H1 (cell line): ENCODE results near the gene TEAD4. TPM values are rescaled to one million over a fixed set of nuclear protein-coding genes. Genes with fewer than 3 reads are reported as not detected.

Source experiments
- CTCF ChIA-PET: fragments of 300-600 bp; sonication (Branson Sonifier 250); formaldehyde crosslinking; loops from one replicate; lab custom pipeline; 2021; ENCODE audit not compliant: partially characterized antibody; lab: Charles Lee
- POLR2A ChIA-PET: fragments of 300-600 bp; sonication (Branson Sonifier 250); formaldehyde crosslinking; loops from one replicate; lab custom pipeline; 2021; ENCODE audit warnings: inconsistent platforms; ENCODE audit not compliant: partially characterized antibody; lab: Charles Lee
- DNase-seq, 2 experiments: peaks; one replicate each; pipeline versions ENCODE4 v3.0.0 to v3.0.0-alpha.2; 2010 to 2022; ENCODE audit warnings: low spot score in 2 of 2, low read depth in 1 of 2, mixed read lengths in 1 of 2
- FAIRE-seq: peaks from 2 replicates; lab custom pipeline; 2011; peaks lifted over from hg19 to GRCh38; lab: Jason Lieb, UNC
- H2AFZ ChIP-seq: 2 replicates; pipeline ENCODE4 v1.8.1; 2012; ENCODE audit warnings: low read length, inconsistent platforms
- H2AK5ac ChIP-seq: 2 replicates; pipeline ENCODE4 v1.6.1; 2013; ENCODE audit warnings: low read depth, low read length
- H2BK120ac ChIP-seq: replicated peaks from 2 replicates; pipeline ENCODE3; 2013; ENCODE audit warnings: low read depth, low read length, inconsistent platforms
- H2BK12ac ChIP-seq: 2 replicates; pipeline ENCODE4 v1.6.1; 2013; ENCODE audit warnings: low read depth, low read length
- H2BK15ac ChIP-seq: 2 replicates; pipeline ENCODE4 v1.6.1; 2013; ENCODE audit warnings: low read length
- H2BK20ac ChIP-seq: 2 replicates; pipeline ENCODE4 v1.6.1; 2013; ENCODE audit warnings: low read length
- H2BK5ac ChIP-seq: 2 replicates; pipeline ENCODE4 v1.6.1; 2013; ENCODE audit warnings: low read depth, low read length
- H3K14ac ChIP-seq: 2 replicates; pipeline ENCODE4 v1.6.1; 2013; ENCODE audit warnings: inconsistent platforms; ENCODE audit not compliant: insufficient read length
- H3K18ac ChIP-seq: 2 replicates; pipeline ENCODE4 v1.6.1; 2013; ENCODE audit warnings: low read length; ENCODE audit errors: extremely low read depth
- H3K23ac ChIP-seq: 2 replicates; pipeline ENCODE4 v1.6.1; 2013; ENCODE audit warnings: inconsistent platforms; ENCODE audit not compliant: insufficient read length
- H3K23me2 ChIP-seq: 2 replicates; pipeline ENCODE4 v1.6.1; 2013; ENCODE audit warnings: low read depth, low read length
- H3K27ac ChIP-seq: 2 replicates; pipeline ENCODE4 v1.6.1; 2011; ENCODE audit warnings: low read depth, low read length, inconsistent platforms
- H3K27me3 ChIP-seq, 4 experiments: replicated peaks in 1 of 4; 1 replicate in 1 of 4; 2 replicates in 3 of 4; pipeline versions ENCODE4 v1.6.1 to v1.8.1; 2011 to 2013; ENCODE audit warnings: low read length in 3 of 4, mild to moderate bottlenecking in 3 of 4, inconsistent platforms in 2 of 4, mixed read lengths in 2 of 4, moderate library complexity in 1 of 4; ENCODE audit not compliant: control insufficient read depth in 3 of 4, insufficient read depth in 3 of 4; ENCODE audit errors: extremely low read depth in 1 of 4
- H3K36me3 ChIP-seq, 4 experiments: 2 replicates each; pipeline versions ENCODE4 v1.6.1 to v1.8.1; 2011 to 2013; ENCODE audit warnings: mild to moderate bottlenecking in 4 of 4, low read length in 3 of 4, moderate library complexity in 2 of 4, control low read depth in 1 of 4, inconsistent platforms in 1 of 4; ENCODE audit not compliant: insufficient read depth in 4 of 4, control insufficient read depth in 2 of 4
- H3K4ac ChIP-seq: replicated peaks from 2 replicates; pipeline ENCODE3; 2013; ENCODE audit warnings: low read length, low read depth, mixed read lengths, inconsistent platforms; ENCODE audit not compliant: insufficient read length
- H3K4me1 ChIP-seq, 4 experiments: replicated peaks in 1 of 4; 1 replicate in 1 of 4; 2 replicates in 3 of 4; pipeline versions ENCODE4 v1.6.1 to v1.8.1; 2011 to 2013; ENCODE audit warnings: low read length in 3 of 4, inconsistent platforms in 2 of 4, mixed read lengths in 1 of 4; ENCODE audit not compliant: insufficient read depth in 4 of 4, control insufficient read depth in 3 of 4
- H3K4me2 ChIP-seq, 2 experiments: 2 replicates each; pipeline versions ENCODE4 v1.6.1 to v1.8.1; 2011 to 2013; ENCODE audit warnings: low read depth in 2 of 2, low read length in 2 of 2, control low read depth in 1 of 2, inconsistent platforms in 1 of 2, mild to moderate bottlenecking in 1 of 2; ENCODE audit not compliant: insufficient read depth in 1 of 2
- H3K4me3 ChIP-seq, 4 experiments: fragments of 200-600, 300-600 bp in 1 of 4; sonication (generic), shearing (Covaris generic), sonication (Bioruptor Twin) in 1 of 4; 2 replicates each; pipeline versions ENCODE4 v1.5.1 to v1.8.1; 2011 to 2016; ENCODE audit warnings: low read length in 4 of 4, low read depth in 3 of 4, control low read depth in 2 of 4, inconsistent platforms in 2 of 4, mild to moderate bottlenecking in 2 of 4, mixed read lengths in 1 of 4, moderate library complexity in 1 of 4; ENCODE audit not compliant: insufficient read depth in 2 of 4; ENCODE audit errors: extremely low read depth in 1 of 4
- H3K56ac ChIP-seq: replicated peaks from 2 replicates; pipeline ENCODE3; 2013; ENCODE audit warnings: low read depth, mild to moderate bottlenecking, mixed read lengths, low read length, inconsistent platforms; ENCODE audit not compliant: insufficient read length
- H3K79me1 ChIP-seq: 2 replicates; pipeline ENCODE4 v1.6.1; 2013; ENCODE audit warnings: low read depth, low read length, control low read depth
- H3K79me2 ChIP-seq, 2 experiments: 2 replicates each; pipeline versions ENCODE4 v1.6.1 to v1.8.1; 2012 to 2013; ENCODE audit warnings: low read length in 2 of 2, mild to moderate bottlenecking in 2 of 2, inconsistent platforms in 1 of 2; ENCODE audit not compliant: insufficient read depth in 2 of 2, control insufficient read depth in 1 of 2
- H3K9ac ChIP-seq, 4 experiments: replicated peaks in 1 of 4; 1 replicate in 1 of 4; 2 replicates in 3 of 4; pipeline versions ENCODE4 v1.6.1 to v1.8.1; 2011 to 2013; ENCODE audit warnings: low read depth in 3 of 4, low read length in 3 of 4, control low read depth in 2 of 4, mild to moderate bottlenecking in 2 of 4, moderate library complexity in 2 of 4, inconsistent platforms in 1 of 4; ENCODE audit errors: extremely low read depth in 1 of 4
- H3K9me3 ChIP-seq, 2 experiments: 2 replicates each; pipeline versions ENCODE4 v1.6.1 to v1.8.1; 2012 to 2013; ENCODE audit warnings: mild to moderate bottlenecking in 2 of 2, moderate library complexity in 2 of 2, control low read depth in 1 of 2, inconsistent platforms in 1 of 2, low read depth in 1 of 2, low read length in 1 of 2, mixed read lengths in 1 of 2; ENCODE audit not compliant: insufficient read depth in 2 of 2
- H4K20me1 ChIP-seq, 2 experiments: replicated peaks in 1 of 2; 2 replicates each; pipeline versions ENCODE3 to v1.8.1; 2011 to 2013; ENCODE audit warnings: inconsistent platforms in 2 of 2, low read length in 2 of 2, mild to moderate bottlenecking in 1 of 2; ENCODE audit not compliant: insufficient read depth in 2 of 2, control insufficient read depth in 1 of 2
- H4K5ac ChIP-seq: 2 replicates; pipeline ENCODE4 v1.6.1; 2013; ENCODE audit warnings: low read length, low read depth, mixed read lengths, inconsistent platforms; ENCODE audit not compliant: insufficient read length
- H4K8ac ChIP-seq: 2 replicates; pipeline ENCODE4 v1.8.0; 2013; ENCODE audit warnings: mild to moderate bottlenecking, moderate library complexity, low read length, inconsistent platforms; ENCODE audit not compliant: insufficient read depth; ENCODE audit errors: extremely low read depth
- H4K91ac ChIP-seq: replicated peaks from 2 replicates; pipeline ENCODE3; 2013; ENCODE audit warnings: low read length, mixed read lengths, inconsistent platforms; ENCODE audit not compliant: insufficient read length
- BRCA1 ChIP-seq: IDR thresholded peaks from 2 replicates; pipeline ENCODE4 v1.6.1; 2012; ENCODE audit warnings: low read depth, low read length, improper control_type of control experiment
- GTF2F1 ChIP-seq: IDR thresholded peaks from 2 replicates; pipeline ENCODE4 v1.6.1; 2012; ENCODE audit warnings: low read depth, low read length, improper control_type of control experiment, borderline replicate concordance
- KDM4A ChIP-seq: IDR thresholded peaks from one replicate; pipeline ENCODE4 v1.7.1; 2012; ENCODE audit warnings: low read depth, mild to moderate bottlenecking, moderate library complexity, low read length, inconsistent platforms; ENCODE audit not compliant: severe bottlenecking
- PHF8 ChIP-seq: fragments of 200-600 bp; sonication (generic); conservative IDR thresholded peaks from 2 replicates; pipeline ENCODE4 v1.7.1; 2012; ENCODE audit warnings: low read depth, mild to moderate bottlenecking, inconsistent platforms, low read length, moderate library complexity
- POLR2A ChIP-seq, 2 experiments: IDR thresholded peaks; 1 replicate in 1 of 2; 2 replicates in 1 of 2; pipeline ENCODE4 v1.6.1; 2011; ENCODE audit warnings: low read depth in 2 of 2, low read length in 2 of 2, mild to moderate bottlenecking in 2 of 2; ENCODE audit errors: control extremely low read depth in 1 of 2
- SIN3A ChIP-seq, 2 experiments: IDR thresholded peaks in 1 of 2; conservative IDR thresholded peaks in 1 of 2; 2 replicates each; pipeline ENCODE4 v1.6.1; 2011 to 2012; ENCODE audit warnings: low read length in 2 of 2, improper control_type of control experiment in 1 of 2, low read depth in 1 of 2, mild to moderate bottlenecking in 1 of 2
- TAF1 ChIP-seq: IDR thresholded peaks from 2 replicates; pipeline ENCODE4 v1.6.1; 2011; ENCODE audit warnings: mild to moderate bottlenecking, low read depth, low read length
- TBP ChIP-seq: IDR thresholded peaks from 2 replicates; pipeline ENCODE4 v1.6.1; 2011; ENCODE audit warnings: low read depth, low read length, improper control_type of control experiment
- YY1 ChIP-seq: IDR thresholded peaks from 2 replicates; pipeline ENCODE4 v1.6.1; 2011; ENCODE audit warnings: low read depth, mild to moderate bottlenecking, low read length
- WGBS, 2 experiments: shearing (Covaris generic) in 1 of 2; methylation state at CpG; one replicate each; pipeline versions ENCODE4 v1.1.6 to v1.1.7; 2013 to 2015; ENCODE audit warnings: low lambda C conversion rate in 2 of 2, mixed read lengths in 2 of 2, inconsistent platforms in 1 of 2, low coverage in 1 of 2, missing lambda C conversion rate in 1 of 2; ENCODE audit not compliant: insufficient replicate concordance in 2 of 2, insufficient coverage in 1 of 2, insufficient read length in 1 of 2; ENCODE audit errors: extremely low coverage in 1 of 2, missing lambda C conversion rate in 1 of 2; 5-methylcytosine and 5-hydroxymethylcytosine counted together
- polyA plus RNA-seq, 7 experiments: library from polyadenylated mRNA; depleted of rRNA in 3 of 7; stranded (reverse) in 5 of 7; unstranded in 2 of 7; fragments of >200 nt in 5 of 7; fragments of 200-250 nt in 2 of 7; gene quantifications; 1 replicate in 5 of 7; 2 replicates in 1 of 7; 4 replicates in 1 of 7; pipeline versions ENCODE4 v1.2.1 to v1.2.3, GENCODE V29; 2011 to 2013; ENCODE audit warnings: missing spikeins in 2 of 7, mixed read lengths in 2 of 7
- total RNA-seq: library from RNA; stranded (reverse); fragmentation: NEBNext Ultra II Directional; extraction: Animal tissue kit (Norgen Biotek cat#: 25700); gene quantifications from 2 replicates; pipeline ENCODE4 v1.2.1, GENCODE V29; 2021
- TF ChIP-seq, protein P1 (sequence below): IDR thresholded peaks from 2 replicates; pipeline ENCODE4 v1.6.1; 2012; ENCODE audit warnings: inconsistent platforms

TEAD4 gene
- total and polyA plus RNA-seq, 2 of the 8 experiments (the other 6 are each of a cell fraction or from before 2014, with no cell fraction given): 56.7 to 116 TPM

DNA sequence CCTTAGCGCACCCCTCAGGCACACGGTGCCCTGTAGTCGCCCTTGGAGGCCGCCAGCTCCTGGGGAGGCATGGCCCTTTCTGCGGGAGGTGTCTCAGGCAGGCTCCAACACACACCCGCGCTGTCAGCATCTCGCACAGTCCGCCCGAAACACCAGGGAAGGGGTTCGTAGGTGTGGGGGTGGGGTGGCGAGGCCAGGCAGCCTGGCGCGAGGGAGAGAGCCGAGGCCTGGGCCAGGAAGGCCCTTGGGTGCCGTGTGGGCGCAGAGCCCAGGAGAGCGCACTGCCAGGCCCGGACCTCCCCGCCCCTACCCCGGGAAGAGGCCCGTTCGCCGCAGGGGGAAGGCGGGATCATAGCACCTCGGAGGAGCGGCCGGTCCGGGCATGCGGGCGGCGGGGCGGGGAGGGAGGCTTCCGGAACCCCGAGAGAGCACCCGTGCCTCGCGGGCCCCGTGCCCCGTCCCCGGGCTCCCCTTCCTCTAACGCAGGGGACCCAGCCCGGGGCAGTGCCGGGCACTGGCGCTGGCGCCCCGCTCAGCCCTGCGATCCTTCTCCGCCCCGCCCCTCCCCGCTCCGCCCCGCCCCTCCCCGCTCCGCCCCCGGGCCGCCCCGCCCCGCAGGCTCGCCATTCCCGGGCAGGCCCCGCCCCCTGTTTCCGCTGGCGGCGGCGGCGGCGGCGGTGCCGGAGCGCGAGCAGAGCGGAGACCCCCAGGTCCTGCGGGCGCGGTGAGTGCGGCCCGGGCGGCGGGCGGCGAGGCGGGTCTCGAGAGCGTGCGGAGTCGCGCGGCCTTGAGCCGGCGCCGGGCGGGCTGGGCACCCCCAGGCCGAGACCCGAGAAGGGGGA is 117.8 kb downstream of the TEAD4 start, which contains the start of gene TSPAN9:
TSS of gene TSPAN9 (plus strand) at position 650 of the 842 bp plus-strand sequence. CDS start 123,815 bp downstream, outside the sequence.
- WGBS, 2 experiments: 4% methylated on average over 11 of the region's 95 CpGs; no CpG with 5 or more reads in 1 of the 2 experiments
- H2BK5ac ChIP-seq: no peak within 1 kb of the TSS
- H3K9ac ChIP-seq: peak within 1 kb of the TSS in 2 of 4 experiments; percentile 53 to 66; a peak in 3 of 7 replicates
- no peaks in the 10 kb centered on the region for H3K36me3 ChIP-seq
- no peaks in the 10 kb centered on the region for H3K79me2 ChIP-seq
- no peak within 1 kb of the TSS for H3K23ac ChIP-seq
- TF ChIP-seq TBP (no peak), GTF2F1 (no peak), YY1 (no peak), BRCA1 (no peak), SIN3A (conservative IDR thresholded peaks at IDR 0.05 in 1 of 2, IDR thresholded peaks at IDR 0.05 in 1 of 2; ENCODE audit: low read depth in 1 of 2, low read length in 2 of 2) (0 out of 4 replicates have a peak, but pooled peaks of 1 of the 2 experiments have one; percentile 38), KDM4A (peak; percentile 48), POLR2A (IDR thresholded peaks at IDR 0.05; ENCODE audit: control extremely low read depth in 1 of 2, low read depth in 2 of 2, low read length in 2 of 2) (peak in 1 of 2 experiments; percentile 51; a peak in 1 of 3 replicates), PHF8 (peak; percentile 78), TAF1 (0 out of 2 replicates have a peak, but pooled peaks have one; percentile 39)
- TF ChIP-seq, protein P1, sequence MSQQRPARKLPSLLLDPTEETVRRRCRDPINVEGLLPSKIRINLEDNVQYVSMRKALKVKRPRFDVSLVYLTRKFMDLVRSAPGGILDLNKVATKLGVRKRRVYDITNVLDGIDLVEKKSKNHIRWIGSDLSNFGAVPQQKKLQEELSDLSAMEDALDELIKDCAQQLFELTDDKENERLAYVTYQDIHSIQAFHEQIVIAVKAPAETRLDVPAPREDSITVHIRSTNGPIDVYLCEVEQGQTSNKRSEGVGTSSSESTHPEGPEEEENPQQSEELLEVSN: peak; percentile 77
- TF ChIP-seq, all 59 proteins: peak for 6
- H3K27me3 ChIP-seq: peaks cover 0 to 18% (median 8%) of the 10 kb centered on the region in 4 experiments; a peak in 3 of 7 replicates
- H2AFZ ChIP-seq: peak within 1 kb of the TSS; percentile 85
- H3K9me3 ChIP-seq: no peaks in the 10 kb centered on the region
- peak in 1 of 2 experiments; percentile 75 for DNase-seq
- no peak within 1 kb of the TSS; the same call in 1 of the 2 replicates for H2BK15ac ChIP-seq
- H3K56ac ChIP-seq: no peak within 1 kb of the TSS
- peak within 1 kb of the TSS; percentile 65 for H4K91ac ChIP-seq
- H3K14ac ChIP-seq: no peak within 1 kb of the TSS
- H3K4me1 ChIP-seq: peaks cover 0 to 12% (median 3%) of the 10 kb centered on the region in 4 experiments; a peak in 3 of 7 replicates
- CTCF ChIA-PET: interaction anchor here (0.5 to 6.3 kb wide), 8 partner anchors 9 to 131 kb away, joined by 3 to 78 read pairs (median 4); no protein-coding TSS in a partner anchor
- no peaks in the 10 kb centered on the region for H3K79me1 ChIP-seq
- no peak within 1 kb of the TSS for H3K27ac ChIP-seq
- peak within 1 kb of the TSS; percentile 65 to 77 (median 70) for H3K4me3 ChIP-seq
- no peak within 1 kb of the TSS for H2BK120ac ChIP-seq
- H4K8ac ChIP-seq: no peak within 1 kb of the TSS; the same call in 1 of the 2 replicates
- H3K4me2 ChIP-seq: peak within 1 kb of the TSS; percentile 70 to 80
- no peaks in the 10 kb centered on the region for H4K20me1 ChIP-seq
- no peak within 1 kb of the TSS for H2BK20ac ChIP-seq
- peaks cover 4% of the 10 kb centered on the region; the same call in 1 of the 2 replicates for H3K23me2 ChIP-seq
- no peak within 1 kb of the TSS for H2BK12ac ChIP-seq
- peak within 1 kb of the TSS; percentile 21 for H4K5ac ChIP-seq
- POLR2A ChIA-PET: interaction anchor here (0.7 to 1.0 kb wide), 4 partner anchors 11 to 198 kb away, joined by 3 to 4 read pairs (median 3); no protein-coding TSS in a partner anchor
- H3K4ac ChIP-seq: no peak within 1 kb of the TSS
- H3K18ac ChIP-seq: peak within 1 kb of the TSS; percentile 32; the same call in 1 of the 2 replicates
- H2AK5ac ChIP-seq: no peak within 1 kb of the TSS
- FAIRE-seq: no peak
